ENCODE results near the gene JOSD2.

DNA sequence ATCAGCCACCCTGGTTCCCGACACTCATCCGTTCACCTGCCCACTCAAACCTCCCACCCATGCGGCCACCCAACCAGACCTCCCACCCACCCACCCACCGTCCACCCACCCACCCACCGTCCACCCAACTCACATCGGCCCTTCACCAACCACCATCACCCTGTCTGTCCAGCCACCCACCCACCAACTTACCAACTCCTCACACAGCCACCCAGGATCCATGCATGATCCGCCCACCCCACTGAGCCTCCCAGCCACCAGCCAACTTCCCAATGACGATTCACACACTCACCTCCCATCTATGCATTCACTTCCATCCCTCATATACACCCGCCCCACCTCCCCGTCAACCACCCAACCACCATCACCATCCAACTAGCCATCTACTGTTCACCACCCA lies 4.3 kb downstream of the JOSD2 start:
- TF ChIP-seq, protein P1, sequence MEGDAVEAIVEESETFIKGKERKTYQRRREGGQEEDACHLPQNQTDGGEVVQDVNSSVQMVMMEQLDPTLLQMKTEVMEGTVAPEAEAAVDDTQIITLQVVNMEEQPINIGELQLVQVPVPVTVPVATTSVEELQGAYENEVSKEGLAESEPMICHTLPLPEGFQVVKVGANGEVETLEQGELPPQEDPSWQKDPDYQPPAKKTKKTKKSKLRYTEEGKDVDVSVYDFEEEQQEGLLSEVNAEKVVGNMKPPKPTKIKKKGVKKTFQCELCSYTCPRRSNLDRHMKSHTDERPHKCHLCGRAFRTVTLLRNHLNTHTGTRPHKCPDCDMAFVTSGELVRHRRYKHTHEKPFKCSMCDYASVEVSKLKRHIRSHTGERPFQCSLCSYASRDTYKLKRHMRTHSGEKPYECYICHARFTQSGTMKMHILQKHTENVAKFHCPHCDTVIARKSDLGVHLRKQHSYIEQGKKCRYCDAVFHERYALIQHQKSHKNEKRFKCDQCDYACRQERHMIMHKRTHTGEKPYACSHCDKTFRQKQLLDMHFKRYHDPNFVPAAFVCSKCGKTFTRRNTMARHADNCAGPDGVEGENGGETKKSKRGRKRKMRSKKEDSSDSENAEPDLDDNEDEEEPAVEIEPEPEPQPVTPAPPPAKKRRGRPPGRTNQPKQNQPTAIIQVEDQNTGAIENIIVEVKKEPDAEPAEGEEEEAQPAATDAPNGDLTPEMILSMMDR (IDR thresholded peaks at IDR 0.05): no peak
- TF ChIP-seq POLR2AphosphoS5 (IDR thresholded peaks at IDR 0.05): no peak
- no peak for TF ChIP-seq POLR2A (IDR thresholded peaks at IDR 0.05)
